ENCODE data around the gene RASSF4. TPM values are rescaled to one million over a fixed set of nuclear protein-coding genes. Genes with fewer than 3 reads are reported as not detected.

The RASSF4 gene
- total RNA-seq, 1 experiment from 2014 or later = 2.8 TPM

DNA sequence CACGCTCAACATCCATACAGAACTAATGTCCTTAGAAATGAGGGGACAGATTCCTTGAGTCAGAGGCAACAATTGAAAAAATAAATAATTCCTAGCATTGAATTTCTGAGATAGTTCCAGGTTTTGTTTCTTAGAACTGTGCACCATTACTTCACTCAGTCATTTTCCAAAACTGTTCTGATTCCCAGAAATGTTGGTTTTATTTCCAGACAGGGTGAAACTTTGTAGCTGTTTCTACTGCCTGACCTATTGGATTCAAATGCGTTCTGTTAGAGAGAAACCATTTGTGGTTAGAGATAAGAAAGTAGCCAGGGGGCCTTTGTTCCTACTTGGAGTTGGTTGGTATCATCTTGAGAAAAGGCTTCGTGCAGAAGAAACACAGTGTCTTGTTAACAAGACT lies 27.1 kb downstream of the RASSF4 start:
- Histone ChIP-seq H3K4me1 (ENCODE audit: control insufficient read depth in 1 of 2, insufficient read depth in 2 of 2, low read length in 2 of 2) (peaks cover 4 to 11% of the 10 kb centered on the region in 2 experiments), H3K27ac (ENCODE audit: low read depth, low read length) (no peak overlapping the region), H3K9me3 (ENCODE audit: control insufficient read depth in 1 of 2, insufficient read depth in 1 of 2, low read depth in 1 of 2, low read length in 2 of 2) (no peaks in the 10 kb centered on the region), H2AFZ (ENCODE audit: low read depth, low read length, poor library complexity, severe bottlenecking) (no peak overlapping the region), H3K27me3 (ENCODE audit: insufficient read depth, low read length) (no peaks in the 10 kb centered on the region), H4K20me1 (ENCODE audit: insufficient read depth) (no peaks in the 10 kb centered on the region), H3K9me2 (ENCODE audit: insufficient read depth) (no peaks in the 10 kb centered on the region), H3K4me2 (ENCODE audit: low read length) (no peak overlapping the region), H3K79me2 (ENCODE audit: insufficient read depth, low read length) (no peaks in the 10 kb centered on the region), H3K36me3 (ENCODE audit: control insufficient read depth in 1 of 2, insufficient read depth in 2 of 2, low read length in 2 of 2) (no peaks in the 10 kb centered on the region), H3K4me3 (replicated peaks in 1 of 2; ENCODE audit: low read depth in 1 of 2, low read length in 2 of 2) (no peak overlapping the region), H3K9ac (ENCODE audit: low read length) (no peak overlapping the region)
- DNase-seq (ENCODE audit: low read depth, low spot score) (no peak), ATAC-seq (no peak)
- TF ChIP-seq REST (IDR thresholded peaks at IDR 0.05; ENCODE audit: low read depth) = no peak
- no peak for TF ChIP-seq SP1 (IDR thresholded peaks at IDR 0.05; ENCODE audit: low read depth)
- TF ChIP-seq, protein P1, sequence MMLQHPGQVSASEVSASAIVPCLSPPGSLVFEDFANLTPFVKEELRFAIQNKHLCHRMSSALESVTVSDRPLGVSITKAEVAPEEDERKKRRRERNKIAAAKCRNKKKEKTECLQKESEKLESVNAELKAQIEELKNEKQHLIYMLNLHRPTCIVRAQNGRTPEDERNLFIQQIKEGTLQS (IDR thresholded peaks at IDR 0.05) = no peak
- no peak for TF ChIP-seq SIN3A (IDR thresholded peaks at IDR 0.05; ENCODE audit: low read depth)
- no peak for TF ChIP-seq CBX3 (IDR thresholded peaks at IDR 0.05; ENCODE audit: low read depth)
- no peak for TF ChIP-seq ELF1 (IDR thresholded peaks at IDR 0.05; ENCODE audit: borderline replicate concordance, low read depth)
- TF ChIP-seq ZBTB33 (IDR thresholded peaks at IDR 0.05; ENCODE audit: extremely low read depth, insufficient replicate concordance, low read length) = no peak
- TF ChIP-seq POLR2A (IDR thresholded peaks at IDR 0.05; ENCODE audit: borderline replicate concordance, extremely low read depth, insufficient read depth, insufficient read length) = no peak
- TF ChIP-seq JUND (IDR thresholded peaks at IDR 0.05) = no peak
- TF ChIP-seq, protein P2, sequence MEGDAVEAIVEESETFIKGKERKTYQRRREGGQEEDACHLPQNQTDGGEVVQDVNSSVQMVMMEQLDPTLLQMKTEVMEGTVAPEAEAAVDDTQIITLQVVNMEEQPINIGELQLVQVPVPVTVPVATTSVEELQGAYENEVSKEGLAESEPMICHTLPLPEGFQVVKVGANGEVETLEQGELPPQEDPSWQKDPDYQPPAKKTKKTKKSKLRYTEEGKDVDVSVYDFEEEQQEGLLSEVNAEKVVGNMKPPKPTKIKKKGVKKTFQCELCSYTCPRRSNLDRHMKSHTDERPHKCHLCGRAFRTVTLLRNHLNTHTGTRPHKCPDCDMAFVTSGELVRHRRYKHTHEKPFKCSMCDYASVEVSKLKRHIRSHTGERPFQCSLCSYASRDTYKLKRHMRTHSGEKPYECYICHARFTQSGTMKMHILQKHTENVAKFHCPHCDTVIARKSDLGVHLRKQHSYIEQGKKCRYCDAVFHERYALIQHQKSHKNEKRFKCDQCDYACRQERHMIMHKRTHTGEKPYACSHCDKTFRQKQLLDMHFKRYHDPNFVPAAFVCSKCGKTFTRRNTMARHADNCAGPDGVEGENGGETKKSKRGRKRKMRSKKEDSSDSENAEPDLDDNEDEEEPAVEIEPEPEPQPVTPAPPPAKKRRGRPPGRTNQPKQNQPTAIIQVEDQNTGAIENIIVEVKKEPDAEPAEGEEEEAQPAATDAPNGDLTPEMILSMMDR (IDR thresholded peaks at IDR 0.05 in 2 of 3, conservative IDR thresholded peaks at IDR 0.05 in 1 of 3; ENCODE audit: borderline replicate concordance in 1 of 3, insufficient read depth in 1 of 3, low read depth in 2 of 3, low read length in 2 of 3) = no peak
- ChIA-PET RAD21 (ENCODE audit: low non-redundant PET in 1 of 2, low total read pairs in 2 of 2, uncharacterized antibody in 2 of 2, unreplicated experiment in 2 of 2) (no interaction called here), CTCF (no interaction called here), POLR2A (no interaction called here)
- BruUV-seq (replicated peaks) = no TSS peak
- intact Hi-C loops (cut with micrococcal nuclease) = no loop called here
